Measurements from ENCODE around the gene WDFY4.

DNA sequence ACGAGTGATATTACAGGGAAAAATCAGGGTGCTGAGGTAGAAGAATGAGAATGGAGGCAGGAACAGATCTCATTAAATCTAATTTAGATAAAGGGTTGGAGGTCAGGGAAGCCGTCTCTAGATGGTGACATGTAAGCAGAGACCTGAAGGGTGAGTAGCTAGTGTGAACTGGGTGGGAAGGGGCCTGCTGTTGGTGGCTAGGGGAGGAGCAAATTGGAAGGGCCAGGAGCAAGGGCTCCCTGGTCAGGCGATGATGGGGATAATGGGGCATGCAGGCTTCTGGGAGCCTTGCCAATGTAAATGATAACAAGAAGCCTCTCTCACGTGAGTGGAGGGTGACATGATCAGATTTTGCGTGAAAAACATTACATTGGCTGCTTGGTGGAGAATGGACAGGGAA, 76.3 kb downstream of the WDFY4 start:
- TF ChIP-seq EGR1 (IDR thresholded peaks at IDR 0.05; ENCODE audit: low read depth in 2 of 2) (no peak), NR2F2 (IDR thresholded peaks at IDR 0.05) (no peak), GABPA (IDR thresholded peaks at IDR 0.05 in 1 of 2, conservative IDR thresholded peaks at IDR 0.05 in 1 of 2) (no peak), TAF1 (conservative IDR thresholded peaks at IDR 0.05) (no peak), HNF4A (conservative IDR thresholded peaks at IDR 0.05) (no peak), SP1 (IDR thresholded peaks at IDR 0.05) (no peak), JUND (IDR thresholded peaks at IDR 0.05) (no peak), YY1 (IDR thresholded peaks at IDR 0.05) (no peak), RXRA (IDR thresholded peaks at IDR 0.05) (no peak)
- TF ChIP-seq, protein P1, sequence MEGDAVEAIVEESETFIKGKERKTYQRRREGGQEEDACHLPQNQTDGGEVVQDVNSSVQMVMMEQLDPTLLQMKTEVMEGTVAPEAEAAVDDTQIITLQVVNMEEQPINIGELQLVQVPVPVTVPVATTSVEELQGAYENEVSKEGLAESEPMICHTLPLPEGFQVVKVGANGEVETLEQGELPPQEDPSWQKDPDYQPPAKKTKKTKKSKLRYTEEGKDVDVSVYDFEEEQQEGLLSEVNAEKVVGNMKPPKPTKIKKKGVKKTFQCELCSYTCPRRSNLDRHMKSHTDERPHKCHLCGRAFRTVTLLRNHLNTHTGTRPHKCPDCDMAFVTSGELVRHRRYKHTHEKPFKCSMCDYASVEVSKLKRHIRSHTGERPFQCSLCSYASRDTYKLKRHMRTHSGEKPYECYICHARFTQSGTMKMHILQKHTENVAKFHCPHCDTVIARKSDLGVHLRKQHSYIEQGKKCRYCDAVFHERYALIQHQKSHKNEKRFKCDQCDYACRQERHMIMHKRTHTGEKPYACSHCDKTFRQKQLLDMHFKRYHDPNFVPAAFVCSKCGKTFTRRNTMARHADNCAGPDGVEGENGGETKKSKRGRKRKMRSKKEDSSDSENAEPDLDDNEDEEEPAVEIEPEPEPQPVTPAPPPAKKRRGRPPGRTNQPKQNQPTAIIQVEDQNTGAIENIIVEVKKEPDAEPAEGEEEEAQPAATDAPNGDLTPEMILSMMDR (IDR thresholded peaks at IDR 0.05; ENCODE audit: low read depth, low read length, missing input control), result no peak
- TF ChIP-seq, protein P2, sequence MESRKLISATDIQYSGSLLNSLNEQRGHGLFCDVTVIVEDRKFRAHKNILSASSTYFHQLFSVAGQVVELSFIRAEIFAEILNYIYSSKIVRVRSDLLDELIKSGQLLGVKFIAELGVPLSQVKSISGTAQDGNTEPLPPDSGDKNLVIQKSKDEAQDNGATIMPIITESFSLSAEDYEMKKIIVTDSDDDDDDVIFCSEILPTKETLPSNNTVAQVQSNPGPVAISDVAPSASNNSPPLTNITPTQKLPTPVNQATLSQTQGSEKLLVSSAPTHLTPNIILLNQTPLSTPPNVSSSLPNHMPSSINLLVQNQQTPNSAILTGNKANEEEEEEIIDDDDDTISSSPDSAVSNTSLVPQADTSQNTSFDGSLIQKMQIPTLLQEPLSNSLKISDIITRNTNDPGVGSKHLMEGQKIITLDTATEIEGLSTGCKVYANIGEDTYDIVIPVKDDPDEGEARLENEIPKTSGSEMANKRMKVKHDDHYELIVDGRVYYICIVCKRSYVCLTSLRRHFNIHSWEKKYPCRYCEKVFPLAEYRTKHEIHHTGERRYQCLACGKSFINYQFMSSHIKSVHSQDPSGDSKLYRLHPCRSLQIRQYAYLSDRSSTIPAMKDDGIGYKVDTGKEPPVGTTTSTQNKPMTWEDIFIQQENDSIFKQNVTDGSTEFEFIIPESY (IDR thresholded peaks at IDR 0.05), result no peak
- TF ChIP-seq, protein P3, sequence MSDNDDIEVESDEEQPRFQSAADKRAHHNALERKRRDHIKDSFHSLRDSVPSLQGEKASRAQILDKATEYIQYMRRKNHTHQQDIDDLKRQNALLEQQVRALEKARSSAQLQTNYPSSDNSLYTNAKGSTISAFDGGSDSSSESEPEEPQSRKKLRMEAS (IDR thresholded peaks at IDR 0.05), result no peak

Measured in liver (tissue), 3 donors.